Thyroid gland (tissue), 4 donors: ENCODE results near the gene CRAMP1. TPM values are rescaled to one million over a fixed set of nuclear protein-coding genes. Genes with fewer than 3 reads are reported as not detected.

Experiments
- DNase-seq, 2 donors: peaks; one replicate each; pipeline ENCODE4 v3.0.0-alpha.2; 2019
- H3K27ac ChIP-seq, 3 donors: fragments of 200-600 bp; sonication (generic); 1 replicate in 2 of 3; 2 replicates in 1 of 3; pipeline ENCODE4 v1.5.1; 2016 to 2019; ENCODE audit warnings: mild to moderate bottlenecking in 1 of 3, moderate library complexity in 1 of 3
- H3K27me3 ChIP-seq: fragments of 200-600 bp; sonication (generic); one replicate; pipeline ENCODE4 v1.5.1; 2019
- H3K36me3 ChIP-seq, 2 donors: fragments of 200-600 bp; sonication (generic); one replicate each; pipeline ENCODE4 v1.5.1; 2016 to 2019
- H3K4me1 ChIP-seq, 2 donors: fragments of 200-600 bp; sonication (generic); one replicate each; pipeline ENCODE4 v1.5.1; 2017 to 2019
- H3K4me3 ChIP-seq, 3 donors: fragments of 200-600 bp; sonication (generic); replicated peaks in 1 of 3; 1 replicate in 2 of 3; 2 replicates in 1 of 3; pipeline ENCODE4 v1.5.1; 2016; ENCODE audit warnings: mild to moderate bottlenecking in 1 of 3
- H3K9me3 ChIP-seq: fragments of 200-600 bp; sonication (generic); one replicate; pipeline ENCODE4 v1.5.1; 2017
- CTCF ChIP-seq, 6 experiments: fragments of 200-600 bp in 3 of 6; fragments of 450-650 bp in 3 of 6; sonication (generic) in 3 of 6; IDR thresholded peaks; one replicate each; pipeline ENCODE4 v1.5.1; 2016 to 2019; ENCODE audit warnings: antibody characterized with exemption in 6 of 6, mild to moderate bottlenecking in 2 of 6, inconsistent platforms in 1 of 6, moderate library complexity in 1 of 6
- POLR2A ChIP-seq, 2 donors: fragments of 450-650 bp; IDR thresholded peaks; one replicate each; pipeline ENCODE4 v1.6.1; 2017; ENCODE audit warnings: antibody characterized with exemption in 2 of 2, mild to moderate bottlenecking in 2 of 2, moderate library complexity in 1 of 2
- WGBS, 2 donors: methylation state at CpG; one replicate each; pipeline ENCODE4 v1.1.5; 2017; 5-methylcytosine and 5-hydroxymethylcytosine counted together
- intact Hi-C: fragments of 100-400 bp; cut with DNase I; formaldehyde crosslinking; loops from one replicate; pipeline ENCODE4 v1.15.1; 2023
- total RNA-seq, 4 donors: library from RNA; depleted of rRNA; stranded (reverse); fragments of >200 nt; gene quantifications; one replicate each; pipeline ENCODE4 v1.2.3, GENCODE V29; 2016

The CRAMP1 gene
- total RNA-seq, 4 donors from 2014 or later = 11.0 to 20.8 (median 15.6) TPM

GRCh38 chr16:1678500-1679098 lies 66.4 kb downstream of the CRAMP1 start:
- intact Hi-C loops = no loop called here
- peak; percentile 58 to 60 for DNase-seq

GRCh38 chr16:1680361-1680760 lies 68.2 kb downstream of the CRAMP1 start:
- peaks cover 3% of the 10 kb centered on the region in 2 donors for H3K36me3 ChIP-seq
- 57 to 67% methylated on average over 14 of the region's 14 CpGs for WGBS, 2 donors
- intact Hi-C loops = no loop called here

More at GRCh38 chr16:1678500-1679098, 66.4 kb downstream of the CRAMP1 start:
- Histone ChIP-seq H3K27me3 (no peaks in the 10 kb centered on the region), H3K27ac (peak overlapping the region; percentile 35 to 70 (median 40)), H3K9me3 (no peaks in the 10 kb centered on the region), H3K4me3 (peak overlapping the region; percentile 51 to 85 (median 79)), H3K36me3 (peaks cover 12 to 17% of the 10 kb centered on the region in 2 donors), H3K4me1 (peaks cover 22 to 24% of the 10 kb centered on the region in 2 donors)
- 2 to 10% methylated on average over 4 to 15 of the region's 45 CpGs for WGBS, 2 donors
- TF ChIP-seq CTCF (IDR thresholded peaks at IDR 0.05) = no peak
- no peak for TF ChIP-seq POLR2A (IDR thresholded peaks at IDR 0.05)

GRCh38 chr16:1681032-1681431 lies 68.9 kb downstream of the CRAMP1 start:
- Histone ChIP-seq H3K4me1 (peaks cover 22 to 24% of the 10 kb centered on the region in 2 donors), H3K27ac (no peak overlapping the region), H3K9me3 (no peaks in the 10 kb centered on the region), H3K36me3 (peaks cover 0 to 8% of the 10 kb centered on the region in 2 donors), H3K27me3 (no peaks in the 10 kb centered on the region), H3K4me3 (no peak overlapping the region)
- 68 to 69% methylated on average over 10 of the region's 10 CpGs for WGBS, 2 donors
- intact Hi-C loops = no loop called here
- peak in 1 of 2 donors; percentile 35 for DNase-seq
- TF ChIP-seq POLR2A (IDR thresholded peaks at IDR 0.05) (no peak), CTCF (IDR thresholded peaks at IDR 0.05) (no peak)

More at GRCh38 chr16:1680361-1680760, 68.2 kb downstream of the CRAMP1 start:
- no peak for DNase-seq
- no peak overlapping the region for H3K4me3 ChIP-seq
- peak overlapping the region; percentile 27 to 70 (median 46) for H3K27ac ChIP-seq
- no peaks in the 10 kb centered on the region for H3K9me3 ChIP-seq
- no peak for TF ChIP-seq POLR2A (IDR thresholded peaks at IDR 0.05)
- TF ChIP-seq CTCF (IDR thresholded peaks at IDR 0.05) = no peak
- H3K4me1 ChIP-seq = peaks cover 22 to 24% of the 10 kb centered on the region in 2 donors
- H3K27me3 ChIP-seq = no peaks in the 10 kb centered on the region

GRCh38 chr16:1687427-1688316 lies 75.5 kb downstream of the CRAMP1 start:
- intact Hi-C loops = no loop called here
- Histone ChIP-seq H3K36me3 (peaks cover 10 to 19% of the 10 kb centered on the region in 2 donors), H3K27me3 (no peaks in the 10 kb centered on the region), H3K27ac (no peak overlapping the region), H3K4me3 (no peak overlapping the region), H3K9me3 (no peaks in the 10 kb centered on the region), H3K4me1 (no peaks in the 10 kb centered on the region)
- WGBS, 2 donors = 86 to 87% methylated on average over 16 to 17 of the region's 17 CpGs
- TF ChIP-seq POLR2A (IDR thresholded peaks at IDR 0.05) = no peak
- TF ChIP-seq CTCF (IDR thresholded peaks at IDR 0.05) = no peak
- peak; percentile 23 to 48 for DNase-seq
